ENCODE measurements around the gene CFAP46. TPM values are rescaled to one million over a fixed set of nuclear protein-coding genes. Genes with fewer than 3 reads are reported as not detected.

CFAP46 gene
- total RNA-seq, 4 donors from 2014 or later: 0.32 to 0.54 TPM; not detected in 2

- no peak for TF ChIP-seq CTCF (IDR thresholded peaks at IDR 0.05)
- no peak for TF ChIP-seq POLR2A (IDR thresholded peaks at IDR 0.05)
- no peak overlapping the region for H3K4me3 ChIP-seq (ENCODE audit: low read depth, poor library complexity, severe bottlenecking)
- 83 to 86% methylated on average over 7 of the region's 7 CpGs for WGBS, 2 donors
- peak in 1 of 2 donors; percentile 31 for DNase-seq (ENCODE audit: low spot score in 2 of 2)
- intact Hi-C loops (cut with DNase I; ENCODE audit: low total_unique reads): no loop called here
Observed at GRCh38 chr10:132855889-132856288, 86.5 kb downstream of the CFAP46 start.

GRCh38 chr10:132851451-132851850 lies 90.9 kb downstream of the CFAP46 start:
- 94 to 95% methylated on average over 22 of the region's 22 CpGs for WGBS, 2 donors
- no peak for TF ChIP-seq CTCF (IDR thresholded peaks at IDR 0.05)
- TF ChIP-seq POLR2A (IDR thresholded peaks at IDR 0.05): no peak
- intact Hi-C loops (cut with DNase I; ENCODE audit: low total_unique reads): no loop called here
- H3K4me3 ChIP-seq (ENCODE audit: low read depth, poor library complexity, severe bottlenecking): no peak overlapping the region
- peak in 1 of 2 donors; percentile 65 for DNase-seq (ENCODE audit: low spot score in 2 of 2)

- no peak for TF ChIP-seq POLR2A (IDR thresholded peaks at IDR 0.05)
- no peak for TF ChIP-seq CTCF (IDR thresholded peaks at IDR 0.05)
- H3K4me3 ChIP-seq (ENCODE audit: low read depth, poor library complexity, severe bottlenecking): no peak overlapping the region
- intact Hi-C loops (cut with DNase I; ENCODE audit: low total_unique reads): no loop called here
- WGBS, 2 donors: 79 to 91% methylated on average over 16 to 17 of the region's 17 CpGs
- DNase-seq (ENCODE audit: low spot score in 2 of 2): peak in 1 of 2 donors; percentile 66
Observed at GRCh38 chr10:132850896-132851295, 91.5 kb downstream of the CFAP46 start.

GRCh38 chr10:132850246-132850645 lies 92.1 kb downstream of the CFAP46 start:
- no peak for TF ChIP-seq CTCF (IDR thresholded peaks at IDR 0.05)
- no peak for TF ChIP-seq POLR2A (IDR thresholded peaks at IDR 0.05)
- no peak overlapping the region for H3K4me3 ChIP-seq (ENCODE audit: low read depth, poor library complexity, severe bottlenecking)
- WGBS, 2 donors: 89 to 93% methylated on average over 9 to 15 of the region's 15 CpGs
- peak in 1 of 2 donors; percentile 56 for DNase-seq (ENCODE audit: low spot score in 2 of 2)
- intact Hi-C loops (cut with DNase I; ENCODE audit: low total_unique reads): no loop called here

GRCh38 chr10:132849546-132850031 lies 92.8 kb downstream of the CFAP46 start:
- peak in 1 of 2 donors; percentile 78 for DNase-seq (ENCODE audit: low spot score in 2 of 2)
- WGBS, 2 donors: 90 to 92% methylated on average over 10 to 17 of the region's 19 CpGs
- intact Hi-C loops (cut with DNase I; ENCODE audit: low total_unique reads): no loop called here
- no peak overlapping the region for H3K4me3 ChIP-seq (ENCODE audit: low read depth, poor library complexity, severe bottlenecking)
- no peak for TF ChIP-seq POLR2A (IDR thresholded peaks at IDR 0.05)
- TF ChIP-seq CTCF (IDR thresholded peaks at IDR 0.05): no peak

- WGBS, 2 donors: 74 to 75% methylated on average over 20 to 21 of the region's 21 CpGs
Observed at GRCh38 chr10:132848951-132849545, 93.3 kb downstream of the CFAP46 start.

More at GRCh38 chr10:132848951-132849545, 93.3 kb downstream of the CFAP46 start:
- TF ChIP-seq POLR2A (IDR thresholded peaks at IDR 0.05): no peak
- TF ChIP-seq CTCF (IDR thresholded peaks at IDR 0.05): no peak
- intact Hi-C loops (cut with DNase I; ENCODE audit: low total_unique reads): no loop called here
- H3K4me3 ChIP-seq (ENCODE audit: low read depth, poor library complexity, severe bottlenecking): no peak overlapping the region
- no peak for DNase-seq (ENCODE audit: low spot score in 2 of 2)

All from lower leg skin (tissue), 4 donors.